Measurements from ENCODE around the gene CD151.

CD151 gene

GRCh38 chr11:836274-836673 lies 3.5 kb downstream of the CD151 start:
- CTCF ChIA-PET = no interaction called here
- no peak for DNase-seq (ENCODE audit: low spot score)
- peak overlapping the region; percentile 99 for H3K27ac ChIP-seq
- POLR2A ChIA-PET (ENCODE audit: low non-redundant PET) = no interaction called here
- no peak for TF ChIP-seq CTCF (conservative IDR thresholded peaks at IDR 0.05; ENCODE audit: low read depth)

GRCh38 chr11:836700-837099 lies 3.9 kb downstream of the CD151 start:
- POLR2A ChIA-PET (ENCODE audit: low non-redundant PET) = no interaction called here
- no peak for TF ChIP-seq CTCF (conservative IDR thresholded peaks at IDR 0.05; ENCODE audit: low read depth)
- peak overlapping the region; percentile 99 for H3K27ac ChIP-seq
- DNase-seq (ENCODE audit: low spot score) = no peak
- CTCF ChIA-PET = no interaction called here

DNA sequence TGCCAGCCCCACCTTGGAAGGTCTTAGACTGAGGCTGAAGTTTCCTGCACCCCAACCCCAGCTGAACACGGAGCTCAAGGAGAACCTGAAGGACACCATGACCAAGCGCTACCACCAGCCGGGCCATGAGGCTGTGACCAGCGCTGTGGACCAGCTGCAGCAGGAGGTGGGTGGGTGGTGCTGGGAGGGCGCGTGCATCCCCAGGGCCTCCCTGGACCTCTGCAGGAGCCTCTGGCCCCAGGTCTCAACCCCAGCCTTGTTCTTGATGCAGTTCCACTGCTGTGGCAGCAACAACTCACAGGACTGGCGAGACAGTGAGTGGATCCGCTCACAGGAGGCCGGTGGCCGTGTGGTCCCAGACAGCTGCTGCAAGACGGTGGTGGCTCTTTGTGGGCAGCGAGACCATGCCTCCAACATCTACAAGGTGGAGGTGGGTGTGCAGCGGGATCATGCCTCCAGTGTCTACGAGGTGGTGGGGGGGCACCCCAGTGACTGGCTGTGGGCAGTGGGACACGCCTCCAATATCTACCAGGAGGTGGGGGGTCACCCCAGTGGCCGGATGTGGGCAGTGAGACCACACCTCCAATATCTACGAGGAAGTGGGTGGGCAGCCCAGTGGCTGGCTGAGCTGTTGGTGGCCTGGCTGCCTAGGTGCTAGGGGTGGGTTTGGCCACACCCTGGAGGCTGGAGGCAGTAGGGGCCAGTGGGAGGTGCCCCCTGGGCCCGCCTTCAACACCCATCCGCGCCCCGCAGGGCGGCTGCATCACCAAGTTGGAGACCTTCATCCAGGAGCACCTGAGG lies 4.6 kb downstream of the CD151 start:
- CTCF ChIA-PET = no interaction called here
- POLR2A ChIA-PET (ENCODE audit: low non-redundant PET) = interaction anchor here (1.0 kb wide), 1 partner anchor 17 kb away, joined by 3 read pairs; no protein-coding TSS in a partner anchor
- H3K27ac ChIP-seq = peak overlapping the region; percentile 99
- no peak for TF ChIP-seq CTCF (conservative IDR thresholded peaks at IDR 0.05; ENCODE audit: low read depth)
- DNase-seq (ENCODE audit: low spot score) = no peak

DNA sequence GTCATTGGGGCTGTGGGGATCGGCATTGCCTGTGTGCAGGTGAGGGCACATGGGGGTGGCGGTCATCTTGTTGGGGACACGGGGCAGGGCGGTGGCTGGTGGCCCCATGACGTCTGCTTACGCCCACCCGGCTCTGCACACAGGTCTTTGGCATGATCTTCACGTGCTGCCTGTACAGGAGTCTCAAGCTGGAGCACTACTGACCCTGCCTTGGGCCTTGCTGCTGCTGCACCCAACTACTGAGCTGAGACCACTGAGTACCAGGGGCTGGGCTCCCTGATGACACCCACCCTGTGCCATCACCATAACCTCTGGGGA lies 5.2 kb downstream of the CD151 start:
- CTCF ChIA-PET = no interaction called here
- H3K27ac ChIP-seq = peak overlapping the region; percentile 99
- TF ChIP-seq CTCF (conservative IDR thresholded peaks at IDR 0.05; ENCODE audit: low read depth) = no peak
- POLR2A ChIA-PET (ENCODE audit: low non-redundant PET) = interaction anchor here (1.0 kb wide), 1 partner anchor 18 kb away, joined by 3 read pairs; no protein-coding TSS in a partner anchor
- no peak for DNase-seq (ENCODE audit: low spot score)

GRCh38 chr11:838441-839279 lies 5.9 kb downstream of the CD151 start:
- TF ChIP-seq CTCF (conservative IDR thresholded peaks at IDR 0.05; ENCODE audit: low read depth) = no peak
- ChIA-PET CTCF (no interaction called here), POLR2A (ENCODE audit: low non-redundant PET) (interaction anchor here (1.0 kb wide), 1 partner anchor 18 kb away, joined by 3 read pairs; no protein-coding TSS in a partner anchor)
- DNase-seq (ENCODE audit: low spot score) = no peak
- peak overlapping the region; percentile 99 for H3K27ac ChIP-seq

- ChIA-PET POLR2A (ENCODE audit: low non-redundant PET) (no interaction called here), CTCF (no interaction called here)
- TF ChIP-seq CTCF (conservative IDR thresholded peaks at IDR 0.05; ENCODE audit: low read depth) = no peak
- peak overlapping the region; percentile 99 for H3K27ac ChIP-seq
- no peak for DNase-seq (ENCODE audit: low spot score)
Measured at GRCh38 chr11:839280-839623, 6.5 kb downstream of the CD151 start.

Measured in RWPE1 (cell line).